Astrocyte (in vitro differentiated cells and primary cell): Measurements from ENCODE around the gene ZER1. TPM values are rescaled to one million over a fixed set of nuclear protein-coding genes. Genes with fewer than 3 reads are reported as not detected.

Experiments
- DNase-seq: peaks from one replicate; pipeline ENCODE4 v3.0.0-alpha.2; 2010; ENCODE audit warnings: low read depth
- FAIRE-seq: peaks from 2 replicates; lab custom pipeline; 2011; peaks lifted over from hg19 to GRCh38; lab: Jason Lieb, UNC
- H2AFZ ChIP-seq: 2 replicates; pipeline ENCODE4 v1.6.0; 2012; ENCODE audit warnings: low read depth, low read length, inconsistent platforms
- H3K27ac ChIP-seq: 2 replicates; pipeline ENCODE4 v1.5.1; 2011; ENCODE audit warnings: low read depth, low read length, inconsistent platforms
- H3K27me3 ChIP-seq: 2 replicates; pipeline ENCODE4 v1.6.0; 2011; ENCODE audit warnings: low read length, inconsistent platforms; ENCODE audit not compliant: insufficient read depth
- H3K36me3 ChIP-seq: 2 replicates; pipeline ENCODE4 v1.5.1; 2011; ENCODE audit warnings: low read length, inconsistent platforms; ENCODE audit not compliant: insufficient read depth
- H3K4me1 ChIP-seq: 2 replicates; pipeline ENCODE4 v1.5.1; 2011; ENCODE audit warnings: low read length, inconsistent platforms; ENCODE audit not compliant: insufficient read depth
- H3K4me2 ChIP-seq: 2 replicates; pipeline ENCODE4 v1.6.0; 2012; ENCODE audit warnings: low read length, inconsistent platforms
- H3K4me3 ChIP-seq: 2 replicates; pipeline ENCODE4 v1.5.1; 2011; ENCODE audit warnings: low read depth, mild to moderate bottlenecking, low read length, inconsistent platforms; ENCODE audit not compliant: insufficient read depth
- H3K79me2 ChIP-seq: 2 replicates; pipeline ENCODE4 v1.6.0; 2012; ENCODE audit warnings: mild to moderate bottlenecking, low read length, inconsistent platforms; ENCODE audit not compliant: insufficient read depth
- H3K9ac ChIP-seq: 2 replicates; pipeline ENCODE4 v1.6.0; 2012; ENCODE audit warnings: mild to moderate bottlenecking, low read length, inconsistent platforms
- H3K9me3 ChIP-seq: 2 replicates; pipeline ENCODE4 v1.5.1; 2012; ENCODE audit warnings: low read depth, mild to moderate bottlenecking, low read length, inconsistent platforms; ENCODE audit not compliant: insufficient read depth
- H4K20me1 ChIP-seq: 2 replicates; pipeline ENCODE4 v1.6.0; 2012; ENCODE audit warnings: low read length, inconsistent platforms; ENCODE audit not compliant: insufficient read depth
- H3K27ac Mint-ChIP-seq: one replicate; pipeline ENCODE4 v1.8.0; 2021; ENCODE audit warnings: mild to moderate bottlenecking, mixed read lengths; ENCODE audit not compliant: unreplicated experiment
- H3K27me3 Mint-ChIP-seq: one replicate; pipeline ENCODE4 v1.8.0; 2021; ENCODE audit warnings: low read depth, mixed read lengths; ENCODE audit not compliant: unreplicated experiment
- H3K36me3 Mint-ChIP-seq: one replicate; pipeline ENCODE4 v1.8.0; 2021; ENCODE audit warnings: low read depth, mixed read lengths; ENCODE audit not compliant: unreplicated experiment
- H3K4me1 Mint-ChIP-seq: one replicate; pipeline ENCODE4 v1.8.0; 2021; ENCODE audit warnings: low read depth, mixed read lengths; ENCODE audit not compliant: unreplicated experiment
- H3K4me3 Mint-ChIP-seq: one replicate; pipeline ENCODE4 v1.8.0; 2021; ENCODE audit warnings: mild to moderate bottlenecking, moderate library complexity, mixed read lengths; ENCODE audit not compliant: unreplicated experiment
- H3K9me3 Mint-ChIP-seq: one replicate; pipeline ENCODE4 v1.8.0; 2021; ENCODE audit warnings: mild to moderate bottlenecking, mixed read lengths; ENCODE audit not compliant: unreplicated experiment
- EZH2 ChIP-seq: IDR thresholded peaks from 2 replicates; pipeline ENCODE4 v1.6.1; 2012; ENCODE audit warnings: mild to moderate bottlenecking, low read length, inconsistent platforms; ENCODE audit not compliant: insufficient read depth
- total RNA-seq: library from RNA; stranded (reverse); gene quantifications from 2 replicates; pipeline ENCODE4 v1.2.1, GENCODE V29; 2021
- TF ChIP-seq, protein P1 (sequence below): IDR thresholded peaks from 2 replicates; pipeline ENCODE4 v1.5.1; 2011; ENCODE audit warnings: low read depth, mild to moderate bottlenecking, inconsistent platforms, low read length, moderate library complexity; ENCODE audit not compliant: insufficient read depth

ZER1 gene
- total RNA-seq, 1 donor from 2014 or later = 31.0 TPM

GRCh38 chr9:128792134-128792533, 20.4 kb upstream of the ZER1 start:
- Histone ChIP-seq H3K79me2 (peaks cover 18% of the 10 kb centered on the region), H3K27ac (no peak overlapping the region), H3K9ac (no peak overlapping the region), H2AFZ (no peak overlapping the region), H3K9me3 (no peaks in the 10 kb centered on the region), H3K4me3 (no peak overlapping the region), H4K20me1 (no peaks in the 10 kb centered on the region), H3K36me3 (peaks cover 14% of the 10 kb centered on the region), H3K27me3 (no peaks in the 10 kb centered on the region), H3K4me1 (peaks cover 6% of the 10 kb centered on the region), H3K4me2 (no peak overlapping the region)
- H3K27me3 Mint-ChIP-seq = no peaks in the 10 kb centered on the region
- H3K36me3 Mint-ChIP-seq = peaks cover 15% of the 10 kb centered on the region
- no peak for TF ChIP-seq EZH2
- TF ChIP-seq, protein P1, sequence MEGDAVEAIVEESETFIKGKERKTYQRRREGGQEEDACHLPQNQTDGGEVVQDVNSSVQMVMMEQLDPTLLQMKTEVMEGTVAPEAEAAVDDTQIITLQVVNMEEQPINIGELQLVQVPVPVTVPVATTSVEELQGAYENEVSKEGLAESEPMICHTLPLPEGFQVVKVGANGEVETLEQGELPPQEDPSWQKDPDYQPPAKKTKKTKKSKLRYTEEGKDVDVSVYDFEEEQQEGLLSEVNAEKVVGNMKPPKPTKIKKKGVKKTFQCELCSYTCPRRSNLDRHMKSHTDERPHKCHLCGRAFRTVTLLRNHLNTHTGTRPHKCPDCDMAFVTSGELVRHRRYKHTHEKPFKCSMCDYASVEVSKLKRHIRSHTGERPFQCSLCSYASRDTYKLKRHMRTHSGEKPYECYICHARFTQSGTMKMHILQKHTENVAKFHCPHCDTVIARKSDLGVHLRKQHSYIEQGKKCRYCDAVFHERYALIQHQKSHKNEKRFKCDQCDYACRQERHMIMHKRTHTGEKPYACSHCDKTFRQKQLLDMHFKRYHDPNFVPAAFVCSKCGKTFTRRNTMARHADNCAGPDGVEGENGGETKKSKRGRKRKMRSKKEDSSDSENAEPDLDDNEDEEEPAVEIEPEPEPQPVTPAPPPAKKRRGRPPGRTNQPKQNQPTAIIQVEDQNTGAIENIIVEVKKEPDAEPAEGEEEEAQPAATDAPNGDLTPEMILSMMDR = no peak
- H3K9me3 Mint-ChIP-seq = no peaks in the 10 kb centered on the region
- H3K4me1 Mint-ChIP-seq = peaks cover 6% of the 10 kb centered on the region
- DNase-seq (no peak), FAIRE-seq (no peak)
- no peak overlapping the region for H3K4me3 Mint-ChIP-seq
- H3K27ac Mint-ChIP-seq = no peak overlapping the region

DNA sequence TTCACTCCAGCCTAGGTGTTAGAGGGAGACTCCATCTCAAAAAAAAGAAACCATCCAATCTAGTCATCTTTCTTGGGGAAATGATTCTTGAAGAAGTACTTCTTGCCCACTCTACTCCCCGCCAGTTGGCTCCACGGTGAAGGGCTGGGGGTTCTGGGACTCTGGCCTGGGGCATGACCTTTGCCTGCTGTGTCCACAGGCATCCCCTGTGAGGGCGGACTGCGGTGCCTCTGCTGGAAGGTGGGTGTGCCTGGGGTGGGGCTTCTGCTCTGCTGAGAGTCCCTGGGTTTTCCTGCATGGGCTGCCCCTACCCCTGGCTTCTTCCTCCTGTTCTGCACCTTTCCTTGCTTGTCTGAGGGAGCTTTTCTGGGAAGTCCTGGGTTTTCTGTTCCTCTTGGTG, 18.8 kb upstream of the ZER1 start:
- FAIRE-seq = no peak
- Mint-ChIP-seq H3K27ac (no peak overlapping the region), H3K36me3 (peaks cover 13% of the 10 kb centered on the region), H3K9me3 (no peaks in the 10 kb centered on the region), H3K27me3 (no peaks in the 10 kb centered on the region), H3K4me3 (no peak overlapping the region), H3K4me1 (peaks cover 6% of the 10 kb centered on the region)
- H3K9ac ChIP-seq = no peak overlapping the region
- H3K4me1 ChIP-seq = peaks cover 6% of the 10 kb centered on the region
- no peaks in the 10 kb centered on the region for H3K27me3 ChIP-seq
- no peak overlapping the region for H3K4me2 ChIP-seq
- no peak overlapping the region for H3K27ac ChIP-seq
- no peak for TF ChIP-seq EZH2
- TF ChIP-seq, protein P1 = no peak
- H3K36me3 ChIP-seq = peaks cover 11% of the 10 kb centered on the region
- H3K4me3 ChIP-seq = no peak overlapping the region
- H2AFZ ChIP-seq = no peak overlapping the region
- DNase-seq = no peak
- peaks cover 22% of the 10 kb centered on the region for H3K79me2 ChIP-seq
- no peaks in the 10 kb centered on the region for H4K20me1 ChIP-seq
- no peaks in the 10 kb centered on the region for H3K9me3 ChIP-seq

DNA sequence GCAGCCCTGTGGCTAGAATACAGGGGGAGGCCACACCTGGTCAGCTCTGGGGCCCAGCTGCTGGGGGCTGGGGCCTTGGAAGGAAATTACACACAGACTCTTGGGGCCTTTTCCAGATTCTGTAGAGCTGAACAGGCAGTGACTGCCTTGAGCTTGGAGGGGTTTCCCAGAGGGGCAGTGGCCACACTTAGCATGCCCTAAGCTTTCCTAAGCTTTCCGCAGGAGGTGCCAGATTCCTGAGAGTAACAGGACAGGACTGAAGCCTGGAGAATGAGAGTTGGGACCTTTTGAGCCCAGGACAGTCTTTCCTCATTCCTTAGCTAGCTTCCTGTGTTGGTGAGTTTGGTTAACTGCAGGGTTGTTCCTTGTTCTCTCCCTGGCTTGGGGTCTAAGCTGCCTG, 16.7 kb upstream of the ZER1 start:
- H3K9me3 ChIP-seq = no peaks in the 10 kb centered on the region
- H3K4me2 ChIP-seq = peak overlapping the region; percentile 94
- peaks cover 13% of the 10 kb centered on the region for H3K36me3 Mint-ChIP-seq
- H3K4me3 Mint-ChIP-seq = peak overlapping the region; percentile 93
- FAIRE-seq = no peak
- DNase-seq = no peak
- no peaks in the 10 kb centered on the region for H3K27me3 ChIP-seq
- peaks cover 9% of the 10 kb centered on the region for H3K36me3 ChIP-seq
- H3K9ac ChIP-seq = peak overlapping the region; percentile 88
- peak overlapping the region; percentile 41 for H3K27ac Mint-ChIP-seq
- H3K4me3 ChIP-seq = peak overlapping the region; percentile 89
- peaks cover 22% of the 10 kb centered on the region for H3K79me2 ChIP-seq
- H2AFZ ChIP-seq = no peak overlapping the region
- no peaks in the 10 kb centered on the region for H4K20me1 ChIP-seq
- no peak overlapping the region for H3K27ac ChIP-seq
- no peaks in the 10 kb centered on the region for H3K27me3 Mint-ChIP-seq
- TF ChIP-seq, protein P1 = no peak
- peaks cover 6% of the 10 kb centered on the region for H3K4me1 Mint-ChIP-seq
- no peaks in the 10 kb centered on the region for H3K9me3 Mint-ChIP-seq
- peaks cover 6% of the 10 kb centered on the region for H3K4me1 ChIP-seq
